LoVo (cell line): Measurements from ENCODE around the gene BICDL2.

ENCODE experiments used
- DNase-seq: peaks from one replicate; pipeline ENCODE4 v3.0.0-alpha.2; 2016; ENCODE audit warnings: low spot score

Gene BICDL2

DNA sequence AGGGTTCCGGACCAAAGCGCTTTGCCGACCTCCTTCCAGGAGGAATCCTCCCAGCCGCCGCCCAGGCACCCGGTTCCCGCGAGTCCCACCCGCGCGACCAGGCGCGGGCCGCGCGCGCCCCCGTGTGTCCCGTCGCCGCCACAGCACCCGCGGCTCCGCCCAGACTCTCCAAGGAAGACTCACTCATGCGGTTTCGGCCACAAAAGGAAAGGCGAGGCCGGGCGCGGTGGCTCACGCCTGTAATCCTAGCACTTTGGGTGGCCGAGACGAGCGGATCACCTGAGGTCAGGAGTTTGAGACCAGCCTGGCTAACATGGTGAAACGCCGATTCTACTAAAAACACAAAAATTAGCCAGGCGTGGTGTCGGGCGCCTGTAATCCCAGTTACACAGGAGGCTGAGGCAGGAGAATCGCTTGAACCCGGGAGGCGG lies 53.0 kb downstream of the BICDL2 start:
- peak; percentile 86 for DNase-seq

- no peak for DNase-seq
These were observed 54.3 kb downstream of the BICDL2 start for GRCh38 chr16:2982402-2982801.

- DNase-seq, result no peak
These were observed 54.9 kb downstream of the BICDL2 start for GRCh38 chr16:2981899-2982250.

DNA sequence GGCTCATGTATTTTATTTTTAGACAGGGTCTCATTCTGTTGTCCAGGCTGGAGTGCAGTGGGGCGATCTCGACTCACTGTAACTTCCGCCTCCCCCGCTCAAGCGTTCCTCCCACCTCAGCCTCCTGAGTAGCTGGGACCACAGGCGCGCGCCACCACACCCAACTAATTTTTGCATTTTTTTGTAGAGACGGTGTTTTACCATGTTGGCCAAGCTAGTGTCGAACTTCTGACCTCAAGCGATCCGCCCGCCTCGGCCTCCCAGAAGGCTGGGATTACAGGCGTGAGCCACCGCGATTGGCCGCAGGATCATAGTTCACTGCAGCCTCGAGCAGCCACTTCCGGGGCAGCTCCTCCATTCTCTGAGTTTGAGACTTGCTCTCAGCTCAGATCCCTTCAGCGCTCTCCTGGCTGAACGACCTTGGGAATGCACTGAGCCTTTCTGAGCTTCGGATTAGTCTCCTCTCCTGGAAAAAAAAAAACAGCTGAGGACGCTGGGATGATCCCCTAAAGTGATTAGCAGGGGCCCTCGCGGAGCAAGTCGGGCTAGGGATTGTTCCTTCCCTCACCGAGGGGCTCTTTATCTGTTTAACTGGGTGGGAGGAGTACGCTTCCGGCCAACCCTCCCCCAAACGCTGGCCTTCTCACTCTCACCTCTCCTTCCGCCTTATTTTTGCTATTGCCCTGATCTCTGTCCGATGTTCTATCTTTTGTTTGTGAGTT lies 55.4 kb downstream of the BICDL2 start:
- DNase-seq, result no peak

DNA sequence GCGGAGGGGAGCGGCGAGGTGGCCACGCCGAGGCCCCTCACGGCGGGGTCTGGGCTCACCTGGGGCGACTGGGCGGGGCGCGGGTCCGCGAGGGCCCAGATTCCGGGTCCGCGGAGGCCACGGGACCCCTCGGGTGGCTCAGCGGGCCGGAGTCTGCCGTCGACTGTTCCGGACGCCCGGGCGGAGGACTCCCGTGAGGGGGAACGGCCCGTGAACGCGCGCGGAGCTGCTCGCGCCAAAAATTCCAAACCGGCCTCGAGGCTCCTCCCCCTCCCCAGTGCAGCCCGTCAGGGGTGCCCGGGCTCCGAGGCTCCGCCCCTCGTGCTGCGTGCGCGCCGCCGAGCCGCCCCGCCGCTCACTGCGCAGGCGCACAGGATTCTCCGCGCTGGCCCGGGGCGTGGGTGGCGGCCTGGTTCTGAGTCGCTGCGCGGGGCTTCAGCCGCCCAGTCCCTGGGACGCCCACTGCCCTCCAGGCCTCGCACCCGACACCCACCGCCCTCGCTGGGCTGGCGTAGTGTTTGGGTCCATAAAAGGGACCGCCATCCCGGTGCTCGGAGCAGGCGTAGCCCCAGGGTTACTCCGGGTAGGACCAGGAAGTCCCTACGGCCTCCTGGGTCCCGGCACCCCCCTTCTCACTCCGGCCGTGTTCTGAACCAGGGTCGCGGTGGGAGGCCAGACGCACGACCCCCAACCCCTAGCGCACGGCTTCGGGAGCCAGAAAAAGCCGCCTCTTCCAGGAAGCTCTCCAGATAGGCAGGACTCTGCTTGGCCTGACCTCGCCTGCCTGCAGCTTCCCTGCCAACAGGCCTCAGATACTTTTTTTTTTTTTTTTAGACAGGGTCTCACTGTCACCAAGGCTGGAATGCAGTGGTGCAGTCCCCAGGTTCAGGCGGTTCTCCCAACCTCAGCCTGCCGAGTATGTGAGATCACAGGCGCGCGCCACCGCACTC lies 56.2 kb downstream of the BICDL2 start, which contains the start of gene PKMYT1:
Gene PKMYT1, minus strand, starts transcription at position 220 of the 950 bp plus-strand sequence. CDS start 789 bp downstream, outside the sequence.
- peak; percentile 94 for DNase-seq

- DNase-seq, result no peak
These were observed 57.0 kb downstream of the BICDL2 start for GRCh38 chr16:2979669-2980226.
